ENCODE results near the gene SUGCT.
"Not testable (repeated sequence)": the region's sequence is repeated elsewhere in the genome, so short reads cannot be mapped to it uniquely, and the experiment has no call there.

The SUGCT gene

GRCh38 chr7:40405991-40406390 is 271.2 kb downstream of the SUGCT start:
- DNase-seq (ENCODE audit: low spot score), result no peak

GRCh38 chr7:40412323-40412722 is 277.5 kb downstream of the SUGCT start:
- DNase-seq (ENCODE audit: low spot score), result no peak

GRCh38 chr7:40414704-40415103 is 279.9 kb downstream of the SUGCT start:
- not testable (repeated sequence) for DNase-seq (ENCODE audit: low spot score)

- no peak for DNase-seq (ENCODE audit: low spot score)
Observed at GRCh38 chr7:40418448-40418847, 283.6 kb downstream of the SUGCT start.

GRCh38 chr7:40418983-40419382 is 284.2 kb downstream of the SUGCT start:
- no peak for DNase-seq (ENCODE audit: low spot score)

- no peak for DNase-seq (ENCODE audit: low spot score)
Observed at GRCh38 chr7:40419806-40420205, 285.0 kb downstream of the SUGCT start.

- DNase-seq (ENCODE audit: low spot score), result no peak
Observed at GRCh38 chr7:40421433-40421832, 286.6 kb downstream of the SUGCT start.

GRCh38 chr7:40425696-40426095 is 290.9 kb downstream of the SUGCT start:
- DNase-seq (ENCODE audit: low spot score), result no peak

- no peak for DNase-seq (ENCODE audit: low spot score)
Observed at GRCh38 chr7:40428421-40428820, 293.6 kb downstream of the SUGCT start.

- no peak for DNase-seq (ENCODE audit: low spot score)
Observed at GRCh38 chr7:40429826-40430225, 295.0 kb downstream of the SUGCT start.

- DNase-seq (ENCODE audit: low spot score), result no peak
Observed at GRCh38 chr7:40432046-40432445, 297.2 kb downstream of the SUGCT start.

GRCh38 chr7:40436710-40437109 is 301.9 kb downstream of the SUGCT start:
- DNase-seq (ENCODE audit: low spot score), result no peak

GRCh38 chr7:40437498-40437897 is 302.7 kb downstream of the SUGCT start:
- DNase-seq (ENCODE audit: low spot score), result peak; percentile 17

GRCh38 chr7:40437936-40438634 is 303.3 kb downstream of the SUGCT start:
- no peak for DNase-seq (ENCODE audit: low spot score)

- no peak for DNase-seq (ENCODE audit: low spot score)
Observed at GRCh38 chr7:40439686-40440085, 304.9 kb downstream of the SUGCT start.

- DNase-seq (ENCODE audit: low spot score), result peak; percentile 16
Observed at GRCh38 chr7:40447345-40447744, 312.5 kb downstream of the SUGCT start.

GRCh38 chr7:40455485-40455884 is 320.7 kb downstream of the SUGCT start:
- DNase-seq (ENCODE audit: low spot score), result no peak

- no peak for DNase-seq (ENCODE audit: low spot score)
Observed at GRCh38 chr7:40457776-40458480, 323.1 kb downstream of the SUGCT start.

GRCh38 chr7:40463446-40463845 is 328.6 kb downstream of the SUGCT start:
- no peak for DNase-seq (ENCODE audit: low spot score)

- DNase-seq (ENCODE audit: low spot score), result no peak
Observed at GRCh38 chr7:40468891-40469864, 334.4 kb downstream of the SUGCT start.

- DNase-seq (ENCODE audit: low spot score), result peak; percentile 19
Observed at GRCh38 chr7:40470091-40470592, 335.3 kb downstream of the SUGCT start.

GRCh38 chr7:40470817-40471216 is 336.0 kb downstream of the SUGCT start:
- no peak for DNase-seq (ENCODE audit: low spot score)

Data from SW480 (cell line).